ENCODE data around the gene SLC38A6. TPM values are rescaled to one million over a fixed set of nuclear protein-coding genes. Genes with fewer than 3 reads are reported as not detected.

The SLC38A6 gene
- total RNA-seq, 2 experiments from 2014 or later, result 9.4 to 10.0 TPM

- Mint-ChIP-seq H3K36me3 (ENCODE audit: low read depth) (peaks cover 59% of the 10 kb centered on the region), H3K27me3 (no peaks in the 10 kb centered on the region), H3K4me1 (ENCODE audit: low read depth) (no peaks in the 10 kb centered on the region), H3K27ac (no peak overlapping the region), H3K9me3 (peaks cover 5% of the 10 kb centered on the region), H3K4me3 (no peak overlapping the region)
- ATAC-seq (ENCODE audit: poor library complexity) (no peak), DNase-seq (no peak)
- H3K4me1 ChIP-seq (ENCODE audit: insufficient read depth, low read length), result no peaks in the 10 kb centered on the region
- POLR2A ChIA-PET, result no interaction called here
- CTCF ChIA-PET, result no interaction called here
- H3K4me3 ChIP-seq (ENCODE audit: low read length), result no peak overlapping the region
- H3K27ac ChIP-seq (ENCODE audit: low read depth in 1 of 2, low read length in 2 of 2), result no peak overlapping the region
- no peak for TF ChIP-seq CTCF (IDR thresholded peaks at IDR 0.05)
- intact Hi-C loops (cut with DNase I, micrococcal nuclease), result no loop called here
- no peaks in the 10 kb centered on the region for H3K36me3 ChIP-seq (ENCODE audit: insufficient read depth, low read length)
- no peaks in the 10 kb centered on the region for H3K9me3 ChIP-seq (ENCODE audit: control insufficient read depth in 1 of 2, insufficient read depth in 1 of 2, low read length in 2 of 2)
- H3K27me3 ChIP-seq (ENCODE audit: control insufficient read depth in 1 of 2, insufficient read depth in 2 of 2, low read length in 2 of 2), result no peaks in the 10 kb centered on the region
Measured at GRCh38 chr14:61048640-61049039, 67.6 kb downstream of the SLC38A6 start.

GRCh38 chr14:61050417-61050816, 69.4 kb downstream of the SLC38A6 start:
- intact Hi-C loops (cut with DNase I, micrococcal nuclease), result no loop called here
- TF ChIP-seq CTCF (IDR thresholded peaks at IDR 0.05), result no peak
- no peaks in the 10 kb centered on the region for H3K4me1 Mint-ChIP-seq (ENCODE audit: low read depth)
- ChIA-PET CTCF (no interaction called here), POLR2A (no interaction called here)
- Histone ChIP-seq H3K4me3 (ENCODE audit: low read length) (no peak overlapping the region), H3K4me1 (ENCODE audit: insufficient read depth, low read length) (no peaks in the 10 kb centered on the region), H3K27ac (ENCODE audit: low read depth in 1 of 2, low read length in 2 of 2) (no peak overlapping the region), H3K36me3 (ENCODE audit: insufficient read depth, low read length) (no peaks in the 10 kb centered on the region), H3K9me3 (ENCODE audit: control insufficient read depth in 1 of 2, insufficient read depth in 1 of 2, low read length in 2 of 2) (no peaks in the 10 kb centered on the region), H3K27me3 (ENCODE audit: control insufficient read depth in 1 of 2, insufficient read depth in 2 of 2, low read length in 2 of 2) (no peaks in the 10 kb centered on the region)
- no peaks in the 10 kb centered on the region for H3K27me3 Mint-ChIP-seq
- ATAC-seq (ENCODE audit: poor library complexity) (no peak), DNase-seq (no peak)
- peaks cover 66% of the 10 kb centered on the region for H3K36me3 Mint-ChIP-seq (ENCODE audit: low read depth)
- no peak overlapping the region for H3K27ac Mint-ChIP-seq
- H3K9me3 Mint-ChIP-seq, result peaks cover 15% of the 10 kb centered on the region
- no peak overlapping the region for H3K4me3 Mint-ChIP-seq

GRCh38 chr14:61051051-61051450, 70.0 kb downstream of the SLC38A6 start:
- Histone ChIP-seq H3K4me1 (ENCODE audit: insufficient read depth, low read length) (no peaks in the 10 kb centered on the region), H3K27ac (ENCODE audit: low read depth in 1 of 2, low read length in 2 of 2) (no peak overlapping the region), H3K36me3 (ENCODE audit: insufficient read depth, low read length) (no peaks in the 10 kb centered on the region), H3K4me3 (ENCODE audit: low read length) (no peak overlapping the region), H3K9me3 (ENCODE audit: control insufficient read depth in 1 of 2, insufficient read depth in 1 of 2, low read length in 2 of 2) (no peaks in the 10 kb centered on the region), H3K27me3 (ENCODE audit: control insufficient read depth in 1 of 2, insufficient read depth in 2 of 2, low read length in 2 of 2) (no peaks in the 10 kb centered on the region)
- intact Hi-C loops (cut with DNase I, micrococcal nuclease), result no loop called here
- Mint-ChIP-seq H3K27me3 (no peaks in the 10 kb centered on the region), H3K36me3 (ENCODE audit: low read depth) (peaks cover 60% of the 10 kb centered on the region), H3K4me1 (ENCODE audit: low read depth) (no peaks in the 10 kb centered on the region), H3K9me3 (peaks cover 15% of the 10 kb centered on the region), H3K27ac (no peak overlapping the region), H3K4me3 (no peak overlapping the region)
- ChIA-PET POLR2A (no interaction called here), CTCF (no interaction called here)
- DNase-seq (no peak), ATAC-seq (ENCODE audit: poor library complexity) (no peak)
- no peak for TF ChIP-seq CTCF (IDR thresholded peaks at IDR 0.05)
